Mesendoderm (in vitro differentiated cells): ENCODE results near the gene ACOT12.

Source experiments
- DNase-seq: peaks from one replicate; pipeline ENCODE4 v3.0.0; 2013
- H2AK5ac ChIP-seq: 2 replicates; pipeline ENCODE4 v1.6.1; 2013; ENCODE audit warnings: low read length, inconsistent platforms
- H2BK120ac ChIP-seq: 2 replicates; pipeline ENCODE4 v1.6.1; 2013; ENCODE audit warnings: low read depth, mild to moderate bottlenecking, low read length, moderate library complexity, mixed read lengths
- H2BK15ac ChIP-seq: replicated peaks from 2 replicates; pipeline ENCODE4 v1.6.1; 2013; ENCODE audit warnings: low read depth, mild to moderate bottlenecking, moderate library complexity
- H2BK5ac ChIP-seq: 2 replicates; pipeline ENCODE4 v1.6.1; 2013; ENCODE audit warnings: low read length, inconsistent platforms
- H3K18ac ChIP-seq: 2 replicates; pipeline ENCODE4 v1.6.1; 2013; ENCODE audit warnings: mild to moderate bottlenecking, low read length, mixed read lengths
- H3K23ac ChIP-seq: one replicate; pipeline ENCODE4 v1.6.1; 2013; ENCODE audit warnings: low read length
- H3K27ac ChIP-seq: 2 replicates; pipeline ENCODE4 v1.5.1; 2013; ENCODE audit warnings: low read depth, mild to moderate bottlenecking, inconsistent platforms, low read length, moderate library complexity
- H3K27me3 ChIP-seq: 2 replicates; pipeline ENCODE4 v1.6.1; 2013; ENCODE audit warnings: low read length, control low read depth, mild to moderate bottlenecking, inconsistent platforms; ENCODE audit not compliant: insufficient read depth, poor library complexity
- H3K36me3 ChIP-seq: 2 replicates; pipeline ENCODE4 v1.6.1; 2013; ENCODE audit warnings: low read length, inconsistent platforms; ENCODE audit not compliant: control insufficient read depth, insufficient read depth
- H3K4ac ChIP-seq: one replicate; pipeline ENCODE4 v1.6.1; 2013; ENCODE audit warnings: low read depth, mild to moderate bottlenecking, low read length, moderate library complexity
- H3K4me1 ChIP-seq: 2 replicates; pipeline ENCODE4 v1.6.1; 2013; ENCODE audit warnings: low read depth, low read length, inconsistent platforms; ENCODE audit not compliant: control insufficient read depth
- H3K4me2 ChIP-seq: 2 replicates; pipeline ENCODE4 v1.6.1; 2013; ENCODE audit warnings: low read length
- H3K4me3 ChIP-seq: 2 replicates; pipeline ENCODE4 v1.5.1; 2013; ENCODE audit warnings: mild to moderate bottlenecking, low read length
- H3K56ac ChIP-seq: one replicate; pipeline ENCODE4 v1.6.1; 2013; ENCODE audit warnings: low read length
- H3K79me1 ChIP-seq: 2 replicates; pipeline ENCODE4 v1.6.1; 2013; ENCODE audit warnings: low read length, inconsistent platforms
- H3K79me2 ChIP-seq: 2 replicates; pipeline ENCODE4 v1.6.1; 2013; ENCODE audit warnings: mild to moderate bottlenecking, low read length; ENCODE audit not compliant: control insufficient read depth, insufficient read depth
- H3K9ac ChIP-seq: 2 replicates; pipeline ENCODE4 v1.6.1; 2013; ENCODE audit warnings: low read length, inconsistent platforms
- H4K5ac ChIP-seq: one replicate; pipeline ENCODE4 v1.6.1; 2013; ENCODE audit warnings: low read length
- H4K8ac ChIP-seq: one replicate; pipeline ENCODE4 v1.6.1; 2013; ENCODE audit warnings: low read depth, mild to moderate bottlenecking, control low read depth, low read length, moderate library complexity
- WGBS: extraction: QIAGEN DNeasy Blood & Tissue Kit; methylation state at CpG from one replicate; pipeline ENCODE4 v1.1.7; 2013; ENCODE audit warnings: low lambda C conversion rate, missing lambda C conversion rate; ENCODE audit not compliant: insufficient coverage; ENCODE audit errors: extremely low coverage; 5-methylcytosine and 5-hydroxymethylcytosine counted together

Gene ACOT12

DNA sequence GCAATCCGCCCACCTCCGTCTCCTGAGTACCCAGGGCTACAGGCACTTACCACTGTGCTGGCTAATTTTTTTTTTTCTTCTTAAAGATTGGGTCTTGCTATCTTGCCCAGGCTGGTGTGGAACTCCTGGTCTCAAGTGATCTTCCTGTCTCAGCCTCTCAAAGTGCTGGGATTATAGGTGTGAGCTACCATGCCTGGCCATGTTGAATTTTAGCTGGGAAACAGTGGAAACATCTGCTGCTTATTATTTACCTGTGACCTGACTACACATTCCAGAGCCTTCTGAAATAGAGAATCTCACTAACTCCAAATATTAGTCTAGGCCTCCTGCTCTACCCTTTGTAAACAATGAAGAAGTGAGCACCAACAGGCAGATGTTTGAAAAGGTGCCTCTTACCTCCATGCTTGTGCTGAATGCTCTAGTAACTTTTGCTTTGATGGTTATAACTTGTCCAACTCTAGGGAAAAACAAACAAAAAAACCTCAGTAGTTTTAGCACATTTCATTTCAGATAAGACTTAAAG, 22.5 kb downstream of the ACOT12 start:
- H3K36me3 ChIP-seq, result no peaks in the 10 kb centered on the region
- H3K27me3 ChIP-seq, result no peaks in the 10 kb centered on the region
- no peak overlapping the region for H2BK15ac ChIP-seq
- no peak overlapping the region for H3K9ac ChIP-seq
- no peak overlapping the region for H3K4me2 ChIP-seq
- no CpG with 5 or more reads among the region's 2 CpGs for WGBS
- no peaks in the 10 kb centered on the region for H3K4me1 ChIP-seq
- no peak overlapping the region for H4K8ac ChIP-seq
- H3K23ac ChIP-seq, result no peak overlapping the region
- H2BK5ac ChIP-seq, result no peak overlapping the region
- H3K18ac ChIP-seq, result no peak overlapping the region
- H3K56ac ChIP-seq, result no peak overlapping the region
- H3K27ac ChIP-seq, result no peak overlapping the region
- H3K4me3 ChIP-seq, result no peak overlapping the region
- H3K4ac ChIP-seq, result no peak overlapping the region
- no peaks in the 10 kb centered on the region for H3K79me2 ChIP-seq
- no peak overlapping the region for H2AK5ac ChIP-seq
- H4K5ac ChIP-seq, result no peak overlapping the region
- no peak overlapping the region for H2BK120ac ChIP-seq
- DNase-seq, result no peak
- H3K79me1 ChIP-seq, result no peaks in the 10 kb centered on the region

DNA sequence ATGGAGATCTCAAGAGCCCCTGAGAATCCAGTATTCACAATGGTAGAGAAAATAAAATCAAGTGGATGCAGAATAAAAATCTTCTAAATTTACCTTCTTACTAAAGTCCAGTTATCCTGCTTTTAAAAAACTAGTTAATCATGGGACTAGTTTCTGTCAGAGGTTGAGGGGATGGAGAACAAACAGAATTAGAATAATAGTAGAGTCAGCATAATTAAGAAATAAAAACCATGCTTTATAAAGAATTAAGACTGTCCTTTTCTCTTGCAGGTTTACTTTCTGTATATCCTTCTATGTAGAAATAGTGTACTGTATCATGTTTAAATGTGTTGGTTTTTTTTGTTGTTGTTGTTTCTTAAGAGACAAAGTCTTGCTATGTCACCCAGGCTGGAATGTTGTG, 23.0 kb downstream of the ACOT12 start:
- no peaks in the 10 kb centered on the region for H3K79me1 ChIP-seq
- H3K79me2 ChIP-seq, result no peaks in the 10 kb centered on the region
- H3K23ac ChIP-seq, result no peak overlapping the region
- no peak overlapping the region for H3K4ac ChIP-seq
- no peak overlapping the region for H2BK15ac ChIP-seq
- H3K4me2 ChIP-seq, result no peak overlapping the region
- H4K5ac ChIP-seq, result no peak overlapping the region
- H3K27ac ChIP-seq, result no peak overlapping the region
- no peak overlapping the region for H3K4me3 ChIP-seq
- H3K36me3 ChIP-seq, result no peaks in the 10 kb centered on the region
- H3K9ac ChIP-seq, result no peak overlapping the region
- H4K8ac ChIP-seq, result no peak overlapping the region
- no peak for DNase-seq
- H2BK5ac ChIP-seq, result no peak overlapping the region
- no peak overlapping the region for H2AK5ac ChIP-seq
- H3K56ac ChIP-seq, result no peak overlapping the region
- H3K18ac ChIP-seq, result no peak overlapping the region
- no peak overlapping the region for H2BK120ac ChIP-seq
- no peaks in the 10 kb centered on the region for H3K4me1 ChIP-seq
- no peaks in the 10 kb centered on the region for H3K27me3 ChIP-seq

DNA sequence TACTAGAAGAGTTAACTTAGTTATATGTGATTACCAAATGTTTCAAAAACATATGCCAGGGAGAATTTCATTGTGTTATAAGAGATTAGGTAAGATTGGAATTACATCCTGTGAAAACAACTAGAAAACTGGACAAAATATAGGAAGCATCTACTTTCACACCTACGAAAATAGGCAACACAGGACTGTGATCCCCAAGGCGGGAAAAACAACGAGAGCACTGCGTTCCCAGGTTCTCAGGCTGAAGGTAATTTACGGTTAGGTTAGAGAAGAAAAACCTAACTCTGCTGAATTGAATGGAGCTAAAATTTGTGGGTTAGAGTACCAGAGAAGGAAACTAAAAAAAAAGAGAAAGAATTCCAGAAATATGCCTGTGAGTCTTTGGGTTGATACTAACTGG, 28.4 kb downstream of the ACOT12 start:
- Histone ChIP-seq H3K9ac (no peak overlapping the region), H2AK5ac (no peak overlapping the region), H2BK120ac (no peak overlapping the region), H3K79me1 (no peaks in the 10 kb centered on the region), H3K27ac (no peak overlapping the region), H3K18ac (no peak overlapping the region), H2BK15ac (no peak overlapping the region), H3K56ac (no peak overlapping the region), H3K79me2 (no peaks in the 10 kb centered on the region), H3K4ac (no peak overlapping the region), H2BK5ac (no peak overlapping the region), H3K27me3 (no peaks in the 10 kb centered on the region), H3K23ac (no peak overlapping the region), H3K4me2 (no peak overlapping the region), H4K8ac (no peak overlapping the region), H3K4me1 (no peaks in the 10 kb centered on the region), H3K4me3 (no peak overlapping the region), H3K36me3 (no peaks in the 10 kb centered on the region), H4K5ac (no peak overlapping the region)
- no CpG with 5 or more reads among the region's 5 CpGs for WGBS
- DNase-seq, result no peak

DNA sequence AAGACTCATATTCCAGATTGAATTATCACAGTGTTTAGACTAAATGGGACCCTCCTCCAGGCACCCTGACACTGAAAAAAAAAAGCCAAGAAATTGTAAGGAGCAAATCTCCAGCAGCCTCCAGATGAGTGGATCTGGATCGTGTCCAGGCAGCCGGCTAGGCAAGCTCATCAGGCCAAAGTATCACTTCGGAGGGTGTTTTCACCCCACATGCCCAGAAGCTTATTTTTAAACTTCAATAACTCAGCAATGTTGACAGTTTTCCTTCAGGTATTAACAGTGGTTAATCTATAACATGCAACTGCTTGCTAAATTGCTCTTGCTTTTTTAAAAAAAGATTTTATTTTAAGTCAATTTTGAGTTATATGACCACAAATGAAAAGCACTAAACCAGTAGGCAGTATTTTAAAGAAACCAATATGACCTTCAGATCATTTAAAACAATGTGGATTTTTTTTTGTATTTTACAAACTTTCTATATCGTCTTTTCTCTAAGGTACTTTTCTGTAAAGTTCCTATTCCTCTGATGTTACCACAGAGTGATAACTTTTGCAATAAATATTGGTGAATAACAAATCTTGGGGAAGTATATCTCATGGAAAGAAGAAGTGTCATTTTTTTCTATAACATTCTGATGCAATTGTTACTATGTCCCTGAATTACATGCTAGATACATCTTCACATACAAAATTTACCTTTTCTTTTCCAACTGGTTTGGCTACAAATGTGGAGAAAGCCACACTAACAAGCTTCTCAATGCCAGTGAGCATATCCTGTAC, 30.7 kb downstream of the ACOT12 start:
- Histone ChIP-seq H4K5ac (no peak overlapping the region), H3K79me1 (no peaks in the 10 kb centered on the region), H2AK5ac (no peak overlapping the region), H3K4me3 (no peak overlapping the region), H3K27ac (no peak overlapping the region), H3K4me2 (no peak overlapping the region), H3K79me2 (no peaks in the 10 kb centered on the region), H2BK5ac (no peak overlapping the region), H3K36me3 (no peaks in the 10 kb centered on the region), H4K8ac (no peak overlapping the region), H3K23ac (no peak overlapping the region), H3K18ac (no peak overlapping the region), H2BK15ac (no peak overlapping the region), H3K4ac (no peak overlapping the region), H3K9ac (no peak overlapping the region), H3K27me3 (no peaks in the 10 kb centered on the region), H3K56ac (no peak overlapping the region), H2BK120ac (no peak overlapping the region), H3K4me1 (peaks cover 4% of the 10 kb centered on the region)
- no peak for DNase-seq
- WGBS, result no CpG with 5 or more reads among the region's 4 CpGs

DNA sequence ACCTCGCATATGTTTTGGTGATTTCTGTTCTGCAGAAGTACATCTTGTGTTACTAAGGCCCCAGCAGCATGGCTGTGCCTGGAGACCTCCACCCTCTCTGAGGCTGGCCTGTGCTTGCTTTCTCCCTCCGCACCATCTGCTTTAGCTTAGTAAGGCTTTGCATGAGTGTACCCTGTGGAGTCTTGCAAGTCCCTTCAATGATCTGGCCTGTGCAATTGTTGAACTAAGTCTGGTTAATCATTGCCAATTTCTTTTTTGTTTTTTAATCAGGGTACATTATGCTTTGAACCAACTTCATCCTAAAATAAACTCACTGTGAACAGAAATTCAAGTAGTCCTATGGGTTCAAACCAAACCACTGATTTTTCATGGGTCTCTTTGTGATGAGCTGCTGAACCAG, 32.3 kb downstream of the ACOT12 start:
- Histone ChIP-seq H2BK5ac (no peak overlapping the region), H3K4ac (no peak overlapping the region), H3K79me1 (no peaks in the 10 kb centered on the region), H3K27me3 (no peaks in the 10 kb centered on the region), H3K27ac (no peak overlapping the region), H2BK15ac (no peak overlapping the region), H3K56ac (no peak overlapping the region), H3K79me2 (no peaks in the 10 kb centered on the region), H4K8ac (no peak overlapping the region), H3K4me3 (no peak overlapping the region), H3K4me2 (no peak overlapping the region), H3K9ac (no peak overlapping the region), H3K23ac (no peak overlapping the region), H4K5ac (no peak overlapping the region), H3K4me1 (peaks cover 4% of the 10 kb centered on the region), H3K36me3 (no peaks in the 10 kb centered on the region), H3K18ac (no peak overlapping the region), H2AK5ac (no peak overlapping the region), H2BK120ac (no peak overlapping the region)
- WGBS, result no CpG with 5 or more reads among the region's 2 CpGs
- DNase-seq, result no peak

DNA sequence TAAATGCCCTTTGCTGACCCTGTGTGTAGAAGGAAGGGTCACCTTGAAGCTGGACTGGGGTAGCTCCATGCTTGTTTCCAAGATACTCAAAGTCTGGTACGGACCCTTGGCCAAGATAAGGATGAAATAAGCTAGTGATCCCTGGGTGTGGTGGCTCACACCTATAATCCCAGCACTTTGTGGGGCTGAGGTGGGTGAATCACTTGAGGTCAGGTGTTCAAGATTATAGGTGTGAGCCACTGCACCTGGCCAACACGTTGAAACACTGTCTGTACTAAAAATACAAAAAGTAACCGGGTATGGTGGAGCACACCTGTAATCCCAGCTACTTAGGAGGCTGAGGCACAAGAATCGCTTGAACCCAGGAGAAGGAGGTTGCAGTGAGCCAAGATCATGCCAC, 33.3 kb downstream of the ACOT12 start:
- no peak overlapping the region for H2BK5ac ChIP-seq
- H2BK120ac ChIP-seq, result no peak overlapping the region
- H3K79me1 ChIP-seq, result no peaks in the 10 kb centered on the region
- no peak overlapping the region for H3K4ac ChIP-seq
- no peaks in the 10 kb centered on the region for H3K36me3 ChIP-seq
- H4K5ac ChIP-seq, result no peak overlapping the region
- no CpG with 5 or more reads among the region's 4 CpGs for WGBS
- H4K8ac ChIP-seq, result no peak overlapping the region
- no peaks in the 10 kb centered on the region for H3K27me3 ChIP-seq
- peaks cover 4% of the 10 kb centered on the region for H3K4me1 ChIP-seq
- no peak overlapping the region for H3K18ac ChIP-seq
- no peak overlapping the region for H3K27ac ChIP-seq
- H3K56ac ChIP-seq, result no peak overlapping the region
- H2BK15ac ChIP-seq, result no peak overlapping the region
- no peak overlapping the region for H3K4me2 ChIP-seq
- H3K23ac ChIP-seq, result no peak overlapping the region
- no peak for DNase-seq
- H3K9ac ChIP-seq, result no peak overlapping the region
- H2AK5ac ChIP-seq, result no peak overlapping the region
- no peaks in the 10 kb centered on the region for H3K79me2 ChIP-seq
- no peak overlapping the region for H3K4me3 ChIP-seq
